Measurements from ENCODE around the gene MISP.
A peak's percentile ranks its signal among the peaks of the same experiment; 100 is the strongest.

Gene MISP

GRCh38 chr19:769616-770015 lies 18.7 kb downstream of the MISP start:
- Histone ChIP-seq H2AFZ (ENCODE audit: insufficient read depth, low read length, poor library complexity) (no peak overlapping the region), H4K12ac (ENCODE audit: low read depth, low read length) (no peak overlapping the region), H3K79me2 (ENCODE audit: control insufficient read depth, insufficient read depth, low read length, poor library complexity) (no peaks in the 10 kb centered on the region), H3K4me1 (ENCODE audit: control insufficient read depth in 1 of 2, insufficient read depth in 2 of 2, low read length in 2 of 2) (peaks cover 5 to 11% of the 10 kb centered on the region in 2 experiments), H2BK120ac (ENCODE audit: insufficient read depth, low read length, poor library complexity) (no peak overlapping the region), H2AK5ac (ENCODE audit: low read length) (peak overlapping the region; percentile 13), H3K4me2 (ENCODE audit: low read length) (no peak overlapping the region), H3K23ac (ENCODE audit: low read length) (no peak overlapping the region), H3K79me1 (ENCODE audit: low read length) (peaks cover 9% of the 10 kb centered on the region), H3K4ac (ENCODE audit: low read depth, low read length) (no peak overlapping the region), H3K9me3 (ENCODE audit: insufficient read depth, low read depth, low read length) (no peaks in the 10 kb centered on the region), H2BK5ac (ENCODE audit: low read depth, low read length, poor library complexity) (no peak overlapping the region), H3K9ac (ENCODE audit: low read length) (no peak overlapping the region), H3K14ac (ENCODE audit: low read length) (no peak overlapping the region), H3K4me3 (ENCODE audit: low read depth, low read length) (no peak overlapping the region), H3K27ac (ENCODE audit: low read depth, low read length) (no peak overlapping the region), H4K8ac (ENCODE audit: low read depth, low read length) (no peak overlapping the region), H2BK12ac (ENCODE audit: low read length) (peak overlapping the region; percentile 14), H3K18ac (ENCODE audit: low read length) (no peak overlapping the region), H3K27me3 (ENCODE audit: insufficient read depth, low read length) (no peaks in the 10 kb centered on the region), H4K91ac (ENCODE audit: low read depth, low read length) (peak overlapping the region; percentile 38), H3K36me3 (ENCODE audit: control insufficient read depth in 1 of 2, insufficient read depth in 2 of 2, low read length in 2 of 2) (no peaks in the 10 kb centered on the region)
- DNase-seq: no peak
- no CpG with 5 or more reads among the region's 6 CpGs for WGBS (ENCODE audit: extremely low coverage, insufficient coverage, insufficient read length)

GRCh38 chr19:771332-771785 lies 20.4 kb downstream of the MISP start:
- H3K4me1 ChIP-seq (ENCODE audit: control insufficient read depth in 1 of 2, insufficient read depth in 2 of 2, low read length in 2 of 2): peaks cover 5 to 11% of the 10 kb centered on the region in 2 experiments
- no peak overlapping the region for H4K12ac ChIP-seq (ENCODE audit: low read depth, low read length)
- H3K27ac ChIP-seq (ENCODE audit: low read depth, low read length): no peak overlapping the region
- H2AK5ac ChIP-seq (ENCODE audit: low read length): no peak overlapping the region
- no CpG with 5 or more reads among the region's 6 CpGs for WGBS (ENCODE audit: extremely low coverage, insufficient coverage, insufficient read length)
- H4K8ac ChIP-seq (ENCODE audit: low read depth, low read length): no peak overlapping the region
- peak; percentile 38 to 65 for DNase-seq
- H3K4me3 ChIP-seq (ENCODE audit: low read depth, low read length): no peak overlapping the region
- no peaks in the 10 kb centered on the region for H3K9me3 ChIP-seq (ENCODE audit: insufficient read depth, low read depth, low read length)
- H4K91ac ChIP-seq (ENCODE audit: low read depth, low read length): no peak overlapping the region
- H2BK5ac ChIP-seq (ENCODE audit: low read depth, low read length, poor library complexity): no peak overlapping the region
- peaks cover 9% of the 10 kb centered on the region for H3K79me1 ChIP-seq (ENCODE audit: low read length)
- no peak overlapping the region for H3K14ac ChIP-seq (ENCODE audit: low read length)
- no peak overlapping the region for H2BK12ac ChIP-seq (ENCODE audit: low read length)
- H3K4ac ChIP-seq (ENCODE audit: low read depth, low read length): no peak overlapping the region
- no peaks in the 10 kb centered on the region for H3K27me3 ChIP-seq (ENCODE audit: insufficient read depth, low read length)
- H3K79me2 ChIP-seq (ENCODE audit: control insufficient read depth, insufficient read depth, low read length, poor library complexity): no peaks in the 10 kb centered on the region
- H3K18ac ChIP-seq (ENCODE audit: low read length): no peak overlapping the region
- H2AFZ ChIP-seq (ENCODE audit: insufficient read depth, low read length, poor library complexity): no peak overlapping the region
- no peak overlapping the region for H2BK120ac ChIP-seq (ENCODE audit: insufficient read depth, low read length, poor library complexity)
- H3K23ac ChIP-seq (ENCODE audit: low read length): no peak overlapping the region
- no peaks in the 10 kb centered on the region for H3K36me3 ChIP-seq (ENCODE audit: control insufficient read depth in 1 of 2, insufficient read depth in 2 of 2, low read length in 2 of 2)
- H3K4me2 ChIP-seq (ENCODE audit: low read length): no peak overlapping the region
- no peak overlapping the region for H3K9ac ChIP-seq (ENCODE audit: low read length)

- Histone ChIP-seq H3K4me2 (ENCODE audit: low read length) (no peak overlapping the region), H3K4me1 (ENCODE audit: control insufficient read depth in 1 of 2, insufficient read depth in 2 of 2, low read length in 2 of 2) (peaks cover 5 to 11% of the 10 kb centered on the region in 2 experiments), H3K23ac (ENCODE audit: low read length) (no peak overlapping the region), H3K27ac (ENCODE audit: low read depth, low read length) (no peak overlapping the region), H4K12ac (ENCODE audit: low read depth, low read length) (no peak overlapping the region), H3K9me3 (ENCODE audit: insufficient read depth, low read depth, low read length) (no peaks in the 10 kb centered on the region), H2BK5ac (ENCODE audit: low read depth, low read length, poor library complexity) (no peak overlapping the region), H2AFZ (ENCODE audit: insufficient read depth, low read length, poor library complexity) (no peak overlapping the region), H3K14ac (ENCODE audit: low read length) (no peak overlapping the region), H2BK120ac (ENCODE audit: insufficient read depth, low read length, poor library complexity) (no peak overlapping the region), H3K18ac (ENCODE audit: low read length) (no peak overlapping the region), H3K4ac (ENCODE audit: low read depth, low read length) (no peak overlapping the region), H3K4me3 (ENCODE audit: low read depth, low read length) (no peak overlapping the region), H3K27me3 (ENCODE audit: insufficient read depth, low read length) (no peaks in the 10 kb centered on the region), H3K36me3 (ENCODE audit: control insufficient read depth in 1 of 2, insufficient read depth in 2 of 2, low read length in 2 of 2) (no peaks in the 10 kb centered on the region), H4K8ac (ENCODE audit: low read depth, low read length) (no peak overlapping the region), H3K79me1 (ENCODE audit: low read length) (peaks cover 9% of the 10 kb centered on the region), H4K91ac (ENCODE audit: low read depth, low read length) (no peak overlapping the region), H2AK5ac (ENCODE audit: low read length) (peak overlapping the region; percentile 90), H2BK12ac (ENCODE audit: low read length) (peak overlapping the region; percentile 67), H3K9ac (ENCODE audit: low read length) (no peak overlapping the region), H3K79me2 (ENCODE audit: control insufficient read depth, insufficient read depth, low read length, poor library complexity) (no peaks in the 10 kb centered on the region)
- no peak for DNase-seq
- no CpG with 5 or more reads among the region's 5 CpGs for WGBS (ENCODE audit: extremely low coverage, insufficient coverage, insufficient read length)
Observed at GRCh38 chr19:772063-772462, 21.2 kb downstream of the MISP start.

- Histone ChIP-seq H3K27me3 (ENCODE audit: insufficient read depth, low read length) (no peaks in the 10 kb centered on the region), H3K36me3 (ENCODE audit: control insufficient read depth in 1 of 2, insufficient read depth in 2 of 2, low read length in 2 of 2) (no peaks in the 10 kb centered on the region), H2BK120ac (ENCODE audit: insufficient read depth, low read length, poor library complexity) (no peak overlapping the region), H3K4me1 (ENCODE audit: control insufficient read depth in 1 of 2, insufficient read depth in 2 of 2, low read length in 2 of 2) (peaks cover 6 to 10% of the 10 kb centered on the region in 2 experiments), H4K12ac (ENCODE audit: low read depth, low read length) (no peak overlapping the region), H3K4me3 (ENCODE audit: low read depth, low read length) (no peak overlapping the region), H2AK5ac (ENCODE audit: low read length) (peak overlapping the region; percentile 0), H3K4ac (ENCODE audit: low read depth, low read length) (no peak overlapping the region), H3K79me1 (ENCODE audit: low read length) (peaks cover 7% of the 10 kb centered on the region), H2BK5ac (ENCODE audit: low read depth, low read length, poor library complexity) (no peak overlapping the region), H3K14ac (ENCODE audit: low read length) (no peak overlapping the region), H2BK12ac (ENCODE audit: low read length) (no peak overlapping the region), H4K8ac (ENCODE audit: low read depth, low read length) (no peak overlapping the region), H3K9ac (ENCODE audit: low read length) (no peak overlapping the region), H3K79me2 (ENCODE audit: control insufficient read depth, insufficient read depth, low read length, poor library complexity) (no peaks in the 10 kb centered on the region), H3K9me3 (ENCODE audit: insufficient read depth, low read depth, low read length) (no peaks in the 10 kb centered on the region), H4K91ac (ENCODE audit: low read depth, low read length) (no peak overlapping the region), H3K27ac (ENCODE audit: low read depth, low read length) (no peak overlapping the region), H2AFZ (ENCODE audit: insufficient read depth, low read length, poor library complexity) (no peak overlapping the region), H3K18ac (ENCODE audit: low read length) (no peak overlapping the region), H3K23ac (ENCODE audit: low read length) (no peak overlapping the region), H3K4me2 (ENCODE audit: low read length) (no peak overlapping the region)
- no CpG with 5 or more reads among the region's 18 CpGs for WGBS (ENCODE audit: extremely low coverage, insufficient coverage, insufficient read length)
- no peak for DNase-seq
Observed at GRCh38 chr19:772730-773436, 22.0 kb downstream of the MISP start.

All from trophoblast cell (in vitro differentiated cells and primary cell).